SK-N-SH treated with all-trans-retinoic acid at 6 μM for 48 hours (cell line): ENCODE measurements around the gene FIBCD1.

ENCODE experiments used
- ATAC-seq: fragments of 200-7000 bp; cut with Tn5 transposase; 3 replicates; pipeline ENCODE4 v1.9.1; 2020; ENCODE audit warnings: mild to moderate bottlenecking, moderate library complexity
- ARNTL ChIP-seq: fragments of 450-650 bp; formaldehyde crosslinking; IDR thresholded peaks from 2 replicates; pipeline ENCODE4 v1.5.0; 2020; ENCODE audit warnings: low read depth, mild to moderate bottlenecking, moderate library complexity, borderline replicate concordance
- CREB5 ChIP-seq: fragments of 250-450 bp; sonication (Bioruptor Pico); IDR thresholded peaks from 2 replicates; pipeline ENCODE4 v1.5.1; 2020; ENCODE audit warnings: low read depth, mild to moderate bottlenecking, moderate library complexity
- CSDC2 ChIP-seq: fragments of 250-450 bp; sonication (Bioruptor Pico); IDR thresholded peaks from 2 replicates; pipeline ENCODE4 v1.5.0; 2020; ENCODE audit warnings: mild to moderate bottlenecking, moderate library complexity
- CSRNP3 ChIP-seq: fragments of 250-450 bp; sonication (Bioruptor Pico); IDR thresholded peaks from 2 replicates; pipeline ENCODE4 v1.5.1; 2021; ENCODE audit warnings: mild to moderate bottlenecking, moderate library complexity
- ESRRG ChIP-seq: fragments of 250-450 bp; sonication (Bioruptor Pico); IDR thresholded peaks from 2 replicates; pipeline ENCODE4 v1.6.1; 2021; ENCODE audit warnings: mild to moderate bottlenecking
- ISL1 ChIP-seq: fragments of 250-450 bp; sonication (Bioruptor Pico); IDR thresholded peaks from 2 replicates; pipeline ENCODE4 v2.1.2; 2022; ENCODE audit warnings: mild to moderate bottlenecking, moderate library complexity
- OSR1 ChIP-seq: fragments of 250-450 bp; sonication (Bioruptor Pico); IDR thresholded peaks from 2 replicates; pipeline ENCODE4 v1.8.0; 2022; ENCODE audit warnings: moderate library complexity, mild to moderate bottlenecking, inconsistent platforms
- PATZ1 ChIP-seq: fragments of 250-450 bp; sonication (Bioruptor Pico); IDR thresholded peaks from 2 replicates; pipeline ENCODE4 v1.8.0; 2020; ENCODE audit warnings: mild to moderate bottlenecking, moderate library complexity, borderline replicate concordance
- POU6F1 ChIP-seq: fragments of 250-450 bp; sonication (Bioruptor Pico); IDR thresholded peaks from 2 replicates; pipeline ENCODE4 v1.8.0; 2021; ENCODE audit warnings: low read depth, mild to moderate bottlenecking, moderate library complexity, borderline replicate concordance
- PPARA ChIP-seq: fragments of 250-450 bp; sonication (Bioruptor Pico); IDR thresholded peaks from 2 replicates; pipeline ENCODE4 v1.5.0; 2020; ENCODE audit warnings: mild to moderate bottlenecking, borderline replicate concordance
- RARB ChIP-seq: fragments of 250-450 bp; sonication (Bioruptor Pico); IDR thresholded peaks from 2 replicates; pipeline ENCODE4 v1.8.0; 2021; ENCODE audit warnings: mild to moderate bottlenecking, moderate library complexity
- SNAI2 ChIP-seq: fragments of 250-450 bp; sonication (Bioruptor Pico); IDR thresholded peaks from 2 replicates; pipeline ENCODE4 v1.5.0; 2020; ENCODE audit warnings: mild to moderate bottlenecking, moderate library complexity
- TCF4 ChIP-seq: fragments of 250-450 bp; sonication (Bioruptor Pico); IDR thresholded peaks from 2 replicates; pipeline ENCODE4 v1.8.0; 2021; ENCODE audit warnings: mild to moderate bottlenecking, moderate library complexity, borderline replicate concordance
- TOX ChIP-seq: fragments of 250-450 bp; sonication (Bioruptor Pico); IDR thresholded peaks from 2 replicates; pipeline ENCODE4 v1.8.0; 2021; ENCODE audit warnings: mild to moderate bottlenecking, moderate library complexity, borderline replicate concordance
- TSHZ2 ChIP-seq: fragments of 250-450 bp; sonication (Bioruptor Pico); IDR thresholded peaks from 2 replicates; pipeline ENCODE4 v1.5.0; 2020; ENCODE audit warnings: mild to moderate bottlenecking, moderate library complexity
- ZC3H10 ChIP-seq: fragments of 250-450 bp; sonication (Bioruptor Pico); IDR thresholded peaks from 2 replicates; pipeline ENCODE4 v1.5.1; 2021; ENCODE audit warnings: mild to moderate bottlenecking, moderate library complexity
- ZFP3 ChIP-seq: fragments of 250-450 bp; sonication (Bioruptor Pico); IDR thresholded peaks from 2 replicates; pipeline ENCODE4 v1.5.0; 2020; ENCODE audit warnings: mild to moderate bottlenecking, moderate library complexity
- ZFP30 ChIP-seq: fragments of 450-650 bp; formaldehyde crosslinking; IDR thresholded peaks from 2 replicates; pipeline ENCODE4 v1.5.0; 2022; ENCODE audit warnings: mild to moderate bottlenecking, moderate library complexity
- ZNF565 ChIP-seq: fragments of 450-650 bp; formaldehyde crosslinking; conservative IDR thresholded peaks from 2 replicates; pipeline ENCODE4 v1.5.0; 2020; ENCODE audit warnings: low read depth, mild to moderate bottlenecking, moderate library complexity
- ZNF8 ChIP-seq: fragments of 450-650 bp; formaldehyde crosslinking; IDR thresholded peaks from 2 replicates; pipeline ENCODE4 v1.5.0; 2020; ENCODE audit warnings: mild to moderate bottlenecking, moderate library complexity

The FIBCD1 gene

GRCh38 chr9:130919559-130920145 lies 19.4 kb downstream of the FIBCD1 start (continued):
- TF ChIP-seq TSHZ2 (CRISPR knock-in tag) (no peak), CSDC2 (CRISPR knock-in tag) (no peak), ZNF565 (CRISPR knock-in tag) (no peak), ESRRG (CRISPR knock-in tag) (no peak), SNAI2 (no peak)

GRCh38 chr9:130918826-130919558 lies 20.1 kb downstream of the FIBCD1 start:
- no peak for ATAC-seq
- no peak for TF ChIP-seq ZC3H10
- no peak for TF ChIP-seq ZFP3
- TF ChIP-seq ARNTL (CRISPR knock-in tag): no peak
- TF ChIP-seq TOX (CRISPR knock-in tag): no peak
- no peak for TF ChIP-seq ISL1 (CRISPR knock-in tag)
- no peak for TF ChIP-seq CSDC2 (CRISPR knock-in tag)
- no peak for TF ChIP-seq ESRRG (CRISPR knock-in tag)
- no peak for TF ChIP-seq ZNF565 (CRISPR knock-in tag)
- TF ChIP-seq RARB: no peak
- no peak for TF ChIP-seq PPARA
- TF ChIP-seq ZNF8 (CRISPR knock-in tag): no peak
- TF ChIP-seq POU6F1 (CRISPR knock-in tag): no peak
- TF ChIP-seq PATZ1 (CRISPR knock-in tag): no peak
- TF ChIP-seq CREB5: no peak
- no peak for TF ChIP-seq OSR1 (CRISPR knock-in tag)
- TF ChIP-seq TCF4 (CRISPR knock-in tag): no peak
- TF ChIP-seq TSHZ2 (CRISPR knock-in tag): no peak
- TF ChIP-seq ZFP30 (CRISPR knock-in tag): no peak
- no peak for TF ChIP-seq CSRNP3
- TF ChIP-seq, all 23 proteins: peak for 0
